Activated naive CD4-positive, alpha-beta T cell treated with anti-CD3 and anti-CD28 coated beads, Interleukin-2, amount 50 U/mL, for 16 hours (primary cell): ENCODE measurements around the gene TMEM51.
"Not testable (repeated sequence)": the region's sequence is repeated elsewhere in the genome, so short reads cannot be mapped to it uniquely, and the experiment has no call there.

Experiments
- DNase-seq: peaks from one replicate; pipeline ENCODE4 v3.0.0-alpha.2; 2020

The TMEM51 gene

GRCh38 chr1:15128520-15129313, 24.8 kb upstream of the TMEM51 start:
- DNase-seq = peak; percentile 67

GRCh38 chr1:15129944-15130343, 23.6 kb upstream of the TMEM51 start:
- DNase-seq = no peak

- no peak for DNase-seq
These were observed 22.9 kb upstream of the TMEM51 start for GRCh38 chr1:15130607-15131006.

- DNase-seq = no peak
These were observed 20.6 kb upstream of the TMEM51 start for GRCh38 chr1:15132965-15133364.

- no peak for DNase-seq
These were observed 19.3 kb upstream of the TMEM51 start for GRCh38 chr1:15134285-15134684.

- DNase-seq = not testable (repeated sequence)
These were observed 17.9 kb upstream of the TMEM51 start for GRCh38 chr1:15135604-15136003.

GRCh38 chr1:15137809-15138208, 15.7 kb upstream of the TMEM51 start:
- DNase-seq = no peak

- no peak for DNase-seq
These were observed 13.7 kb upstream of the TMEM51 start for GRCh38 chr1:15139654-15140350.

GRCh38 chr1:15141935-15142539, 11.5 kb upstream of the TMEM51 start:
- DNase-seq = no peak

GRCh38 chr1:15145327-15145726, 8.2 kb upstream of the TMEM51 start:
- no peak for DNase-seq

GRCh38 chr1:15146142-15146680, 7.3 kb upstream of the TMEM51 start:
- no peak for DNase-seq

- DNase-seq = no peak
These were observed 6.6 kb upstream of the TMEM51 start for GRCh38 chr1:15146971-15147376.

GRCh38 chr1:15148004-15148403, 5.5 kb upstream of the TMEM51 start:
- no peak for DNase-seq

GRCh38 chr1:15148475-15148874, 5.1 kb upstream of the TMEM51 start:
- DNase-seq = no peak

GRCh38 chr1:15148941-15149340, 4.6 kb upstream of the TMEM51 start:
- DNase-seq = no peak

GRCh38 chr1:15150376-15150775, 3.2 kb upstream of the TMEM51 start:
- no peak for DNase-seq

GRCh38 chr1:15151377-15151806, 2.2 kb upstream of the TMEM51 start:
- no peak for DNase-seq

- DNase-seq = no peak
These were observed 1.7 kb upstream of the TMEM51 start for GRCh38 chr1:15151871-15152270.

- no peak for DNase-seq
These were observed 996 bp upstream of the TMEM51 start for GRCh38 chr1:15152318-15153183.

- peak; percentile 37 for DNase-seq
These were observed 414 bp downstream of the TMEM51 start for GRCh38 chr1:15153842-15154479.

- DNase-seq = no peak
These were observed 1.0 kb downstream of the TMEM51 start for GRCh38 chr1:15154480-15155036.

- no peak for DNase-seq
These were observed 1.6 kb downstream of the TMEM51 start for GRCh38 chr1:15155191-15155590.
